GM15510 (cell line): ENCODE results near the gene TUBA1B.

ENCODE experiments used
- POLR2A ChIP-seq: IDR thresholded peaks from 3 replicates; pipeline ENCODE4 v1.6.1; 2011; ENCODE audit warnings: borderline replicate concordance; ENCODE audit not compliant: insufficient read length; ENCODE audit errors: extremely low read depth

TUBA1B gene

GRCh38 chr12:49131894-49132461 lies 783 bp upstream of the TUBA1B start:
- TF ChIP-seq POLR2A, result no peak

- no peak for TF ChIP-seq POLR2A
These were observed 794 bp downstream of the TUBA1B start for GRCh38 chr12:49130151-49131050.

GRCh38 chr12:49129332-49130150 lies 1.7 kb downstream of the TUBA1B start:
- no peak for TF ChIP-seq POLR2A

GRCh38 chr12:49126852-49127763 lies 4.1 kb downstream of the TUBA1B start:
- TF ChIP-seq POLR2A, result no peak

GRCh38 chr12:49121047-49121696 lies 10.0 kb downstream of the TUBA1B start:
- TF ChIP-seq POLR2A, result no peak

- no peak for TF ChIP-seq POLR2A
These were observed 20.0 kb downstream of the TUBA1B start for GRCh38 chr12:49111206-49111605.

GRCh38 chr12:49110464-49111155 lies 20.6 kb downstream of the TUBA1B start, which contains the start of gene LMBR1L:
LMBR1L (minus strand) TSS chr12:49110847; CDS start chr12:49110555, 292 bp downstream.
- peak; percentile 67 for TF ChIP-seq POLR2A

- TF ChIP-seq POLR2A, result no peak
These were observed 21.3 kb downstream of the TUBA1B start for GRCh38 chr12:49109641-49110463.

GRCh38 chr12:49108958-49109404 lies 22.2 kb downstream of the TUBA1B start:
- TF ChIP-seq POLR2A, result no peak

GRCh38 chr12:49105504-49106084 lies 25.6 kb downstream of the TUBA1B start:
- no peak for TF ChIP-seq POLR2A

GRCh38 chr12:49104822-49105221 lies 26.4 kb downstream of the TUBA1B start:
- no peak for TF ChIP-seq POLR2A

GRCh38 chr12:49100380-49100779 lies 30.8 kb downstream of the TUBA1B start:
- no peak for TF ChIP-seq POLR2A
